WTC11 (cell line): ENCODE measurements around the gene PLTP. TPM values are rescaled to one million over a fixed set of nuclear protein-coding genes. Genes with fewer than 3 reads are reported as not detected.

Source experiments
- ATAC-seq: fragments of 200-7000 bp; cut with Tn5 transposase; 2 replicates; pipeline ENCODE4 v1.10.0; 2021; ENCODE audit warnings: mild to moderate bottlenecking, moderate library complexity
- CTCF ChIA-PET: fragments of 300-600 bp; sonication (Branson Sonifier 250); formaldehyde crosslinking; loops from one replicate; lab custom pipeline; 2021; ENCODE audit warnings: antibody characterized with exemption; lab: Charles Lee
- POLR2A ChIA-PET: fragments of 350-600 bp; sonication (Branson Sonifier 250); formaldehyde crosslinking; loops from one replicate; lab custom pipeline; 2021; ENCODE audit warnings: antibody characterized with exemption; lab: Charles Lee
- DNase-seq: peaks from one replicate; pipeline ENCODE4 v3.0.0; 2021; ENCODE audit warnings: low spot score
- H3K27ac Mint-ChIP-seq: 2 replicates; pipeline ENCODE4 v1.8.0; 2021; ENCODE audit warnings: mixed read lengths
- H3K27me3 Mint-ChIP-seq: 2 replicates; pipeline ENCODE4 v1.8.0; 2021; ENCODE audit warnings: low read depth, mild to moderate bottlenecking, moderate library complexity, mixed read lengths
- H3K36me3 Mint-ChIP-seq: 2 replicates; pipeline ENCODE4 v1.8.0; 2021; ENCODE audit warnings: mixed read lengths
- H3K4me1 Mint-ChIP-seq: 2 replicates; pipeline ENCODE4 v1.8.0; 2022; ENCODE audit warnings: mixed read lengths
- H3K4me3 Mint-ChIP-seq: 2 replicates; pipeline ENCODE4 v1.8.0; 2021; ENCODE audit warnings: mild to moderate bottlenecking, moderate library complexity, mixed read lengths
- H3K9me3 Mint-ChIP-seq: 2 replicates; pipeline ENCODE4 v1.8.0; 2021; ENCODE audit warnings: mixed read lengths
- ATF1 ChIP-seq: sonication (generic); formaldehyde crosslinking; IDR thresholded peaks from 2 replicates; pipeline ENCODE4 v1.8.1; 2023; ENCODE audit warnings: mild to moderate bottlenecking, moderate library complexity, missing genetic modification reagents
- CBFB ChIP-seq: sonication (generic); formaldehyde crosslinking; IDR thresholded peaks from 2 replicates; pipeline ENCODE4 v1.8.1; 2022; ENCODE audit warnings: mild to moderate bottlenecking, low read depth, missing genetic modification reagents
- CREB1 ChIP-seq: sonication (generic); formaldehyde crosslinking; IDR thresholded peaks from 2 replicates; pipeline ENCODE4 v1.8.0; 2023; ENCODE audit warnings: mild to moderate bottlenecking, missing genetic modification reagents
- E2F5 ChIP-seq: sonication (generic); formaldehyde crosslinking; IDR thresholded peaks from 2 replicates; pipeline ENCODE4 v1.8.1; 2022; ENCODE audit warnings: mild to moderate bottlenecking, moderate library complexity, missing genetic modification reagents
- ERG ChIP-seq: fragments of 250-450 bp; sonication (Bioruptor Pico); IDR thresholded peaks from 2 replicates; pipeline ENCODE4 v1.8.0; 2021; ENCODE audit warnings: mild to moderate bottlenecking
- ETV6 ChIP-seq: sonication (generic); formaldehyde crosslinking; IDR thresholded peaks from 2 replicates; pipeline ENCODE4 v1.8.1; 2022; ENCODE audit warnings: mild to moderate bottlenecking, missing genetic modification reagents
- FOXP1 ChIP-seq: sonication (generic); formaldehyde crosslinking; IDR thresholded peaks from 2 replicates; pipeline ENCODE4 v1.8.0; 2022; ENCODE audit warnings: missing genetic modification reagents, mild to moderate bottlenecking, moderate library complexity, borderline replicate concordance
- GABPB1 ChIP-seq: sonication (generic); formaldehyde crosslinking; IDR thresholded peaks from 2 replicates; pipeline ENCODE4 v1.8.1; 2023; ENCODE audit warnings: mild to moderate bottlenecking, missing genetic modification reagents
- GRHL2 ChIP-seq: fragments of 250-450 bp; sonication (Bioruptor Pico); IDR thresholded peaks from 2 replicates; pipeline ENCODE4 v1.8.0; 2022; ENCODE audit warnings: mild to moderate bottlenecking, moderate library complexity; ENCODE audit not compliant: insufficient replicate concordance, severe bottlenecking
- HMGXB4 ChIP-seq: sonication (generic); formaldehyde crosslinking; IDR thresholded peaks from 2 replicates; pipeline ENCODE4 v1.8.1; 2023; ENCODE audit warnings: mild to moderate bottlenecking, moderate library complexity, missing genetic modification reagents
- IRF1 ChIP-seq: sonication (generic); formaldehyde crosslinking; IDR thresholded peaks from 2 replicates; pipeline ENCODE4 v1.8.0; 2023; ENCODE audit warnings: missing genetic modification reagents
- IRF2 ChIP-seq: sonication (generic); formaldehyde crosslinking; IDR thresholded peaks from 2 replicates; pipeline ENCODE4 v1.8.0; 2022; ENCODE audit warnings: low read depth, missing genetic modification reagents, borderline replicate concordance
- JAZF1 ChIP-seq: fragments of 250-450 bp; sonication (Bioruptor Pico); IDR thresholded peaks from 2 replicates; pipeline ENCODE4 v1.9.0; 2021; ENCODE audit warnings: moderate library complexity, mild to moderate bottlenecking, inconsistent platforms
- KAT7 ChIP-seq: sonication (generic); formaldehyde crosslinking; IDR thresholded peaks from 2 replicates; pipeline ENCODE4 v1.8.1; 2023; ENCODE audit warnings: missing genetic modification reagents, mild to moderate bottlenecking, borderline replicate concordance
- NR3C1 ChIP-seq: sonication (generic); formaldehyde crosslinking; conservative IDR thresholded peaks from 2 replicates; pipeline ENCODE4 v1.8.1; 2023; ENCODE audit warnings: low read depth, mild to moderate bottlenecking, missing genetic modification reagents
- PREB ChIP-seq: sonication (generic); formaldehyde crosslinking; IDR thresholded peaks from 2 replicates; pipeline ENCODE4 v1.8.1; 2022; ENCODE audit warnings: mild to moderate bottlenecking, missing genetic modification reagents, moderate library complexity, borderline replicate concordance
- RELA ChIP-seq: sonication (generic); formaldehyde crosslinking; IDR thresholded peaks from 2 replicates; pipeline ENCODE4 v1.8.1; 2022; ENCODE audit warnings: missing genetic modification reagents, mild to moderate bottlenecking, borderline replicate concordance
- RORB ChIP-seq: fragments of 250-450 bp; sonication (Bioruptor Pico); IDR thresholded peaks from 2 replicates; pipeline ENCODE4 v1.9.0; 2021; ENCODE audit warnings: mild to moderate bottlenecking
- SOX15 ChIP-seq: fragments of 250-450 bp; sonication (Bioruptor Pico); IDR thresholded peaks from 2 replicates; pipeline ENCODE4 v1.9.0; 2021; ENCODE audit warnings: mild to moderate bottlenecking
- TEAD1 ChIP-seq: sonication (generic); formaldehyde crosslinking; IDR thresholded peaks from 2 replicates; pipeline ENCODE4 v1.8.0; 2022; ENCODE audit warnings: mild to moderate bottlenecking, missing genetic modification reagents
- TEAD4 ChIP-seq: sonication (generic); formaldehyde crosslinking; IDR thresholded peaks from 2 replicates; pipeline ENCODE4 v1.8.0; 2022; ENCODE audit warnings: mild to moderate bottlenecking, missing genetic modification reagents
- ZNF219 ChIP-seq: sonication (generic); formaldehyde crosslinking; IDR thresholded peaks from 2 replicates; pipeline ENCODE4 v1.8.0; 2023; ENCODE audit warnings: missing genetic modification reagents, mild to moderate bottlenecking, borderline replicate concordance
- ZNF416 ChIP-seq: fragments of 250-450 bp; sonication (Bioruptor Pico); IDR thresholded peaks from 2 replicates; pipeline ENCODE4 v1.9.0; 2021; ENCODE audit warnings: mild to moderate bottlenecking, inconsistent platforms
- ZNF671 ChIP-seq: fragments of 250-450 bp; sonication (Bioruptor Pico); IDR thresholded peaks from 2 replicates; pipeline ENCODE4 v1.8.0; 2021; ENCODE audit warnings: mild to moderate bottlenecking
- total RNA-seq: library from RNA; stranded (reverse); gene quantifications from 3 replicates; pipeline ENCODE4 v1.2.3, GENCODE V29; 2021

PLTP gene
- total RNA-seq, 1 experiment from 2014 or later = 109 TPM

- Mint-ChIP-seq H3K4me3 (no peak overlapping the region), H3K27ac (no peak overlapping the region), H3K4me1 (peaks cover 13% of the 10 kb centered on the region), H3K36me3 (peaks cover 60% of the 10 kb centered on the region), H3K9me3 (no peaks in the 10 kb centered on the region), H3K27me3 (no peaks in the 10 kb centered on the region)
- no peak for ATAC-seq
- POLR2A ChIA-PET = no interaction called here
- TF ChIP-seq KAT7 (CRISPR knock-in tag) (no peak), JAZF1 (CRISPR knock-in tag) (no peak), NR3C1 (CRISPR knock-in tag) (no peak), FOXP1 (CRISPR knock-in tag) (no peak), IRF1 (no peak), ZNF219 (CRISPR knock-in tag) (no peak), ETV6 (CRISPR knock-in tag) (no peak), TEAD1 (CRISPR knock-in tag) (no peak), ZNF671 (CRISPR knock-in tag) (no peak), TEAD4 (no peak), CBFB (CRISPR knock-in tag) (no peak), E2F5 (CRISPR knock-in tag) (no peak), IRF2 (CRISPR knock-in tag) (no peak), HMGXB4 (no peak)
- CTCF ChIA-PET = interaction anchor here (0.5 kb wide), 1 partner anchor 28 kb away, joined by 5 read pairs; no protein-coding TSS in a partner anchor
- no peak for DNase-seq
These were observed 4.6 kb downstream of the PLTP start for GRCh38 chr20:45907219-45907948.

- H3K9me3 Mint-ChIP-seq = no peaks in the 10 kb centered on the region
- H3K4me1 Mint-ChIP-seq = peaks cover 9% of the 10 kb centered on the region
- POLR2A ChIA-PET = interaction anchor here (1.9 kb wide), 1 partner anchor 28 kb away, joined by 5 read pairs; no protein-coding TSS in a partner anchor
- ATAC-seq (no peak), DNase-seq (no peak)
- no peak for TF ChIP-seq ZNF416
- TF ChIP-seq GABPB1 (CRISPR knock-in tag) = peak; percentile 38; the same call in 1 of the 2 replicates
- H3K4me3 Mint-ChIP-seq = no peak overlapping the region
- H3K27ac Mint-ChIP-seq = no peak overlapping the region
- H3K27me3 Mint-ChIP-seq = no peaks in the 10 kb centered on the region
- CTCF ChIA-PET = interaction anchor here (0.6 to 1.9 kb wide), 3 partner anchors 15 to 536 kb away, joined by 4 to 8 read pairs (median 7); partner anchors contain the start of genes CTSA and NEURL2
- peaks cover 66% of the 10 kb centered on the region for H3K36me3 Mint-ChIP-seq
These were observed 6.4 kb downstream of the PLTP start for GRCh38 chr20:45905505-45906079.

GRCh38 chr20:45904583-45905504, 7.1 kb downstream of the PLTP start:
- Mint-ChIP-seq H3K36me3 (peaks cover 60% of the 10 kb centered on the region), H3K27ac (no peak overlapping the region), H3K4me3 (no peak overlapping the region), H3K27me3 (no peaks in the 10 kb centered on the region), H3K4me1 (peaks cover 2% of the 10 kb centered on the region; the same call in 1 of the 2 replicates), H3K9me3 (no peaks in the 10 kb centered on the region)
- ChIA-PET CTCF (interaction anchor here (0.6 to 1.9 kb wide), 3 partner anchors 15 to 535 kb away, joined by 4 to 8 read pairs (median 7); partner anchors contain the start of genes CTSA and NEURL2), POLR2A (interaction anchor here (1.9 kb wide), 1 partner anchor 29 kb away, joined by 5 read pairs; no protein-coding TSS in a partner anchor)
- DNase-seq (no peak), ATAC-seq (no peak)
- TF ChIP-seq NR3C1 (CRISPR knock-in tag) = no peak
- no peak for TF ChIP-seq CREB1
- TF ChIP-seq GRHL2 (CRISPR knock-in tag) = no peak
- TF ChIP-seq SOX15 = no peak
- no peak for TF ChIP-seq PREB (CRISPR knock-in tag)
- TF ChIP-seq RORB (CRISPR knock-in tag) = no peak
- no peak for TF ChIP-seq RELA (CRISPR knock-in tag)
- TF ChIP-seq ERG = no peak
- TF ChIP-seq CBFB (CRISPR knock-in tag) = no peak
- TF ChIP-seq ATF1 (CRISPR knock-in tag) = no peak
